Smooth muscle cell (in vitro differentiated cells): ENCODE results near the gene ANGEL1. TPM values are rescaled to one million over a fixed set of nuclear protein-coding genes. Genes with fewer than 3 reads are reported as not detected.

Source experiments
- DNase-seq: peaks from one replicate; lab custom pipeline; 2025; ENCODE audit not compliant: unreplicated experiment; lab: John Stamatoyannopoulos, UW
- H2AFZ ChIP-seq: fragments of 200-600 bp; sonication (generic); 2 replicates; pipeline ENCODE4 v1.6.0; 2016; ENCODE audit warnings: antibody characterized with exemption, low read depth, mild to moderate bottlenecking
- H3F3A ChIP-seq: fragments of 200-600 bp; sonication (generic); 2 replicates; pipeline ENCODE4 v1.6.0; 2017; ENCODE audit warnings: antibody characterized with exemption, low read depth
- H3K27ac ChIP-seq: fragments of 200-600 bp; sonication (generic); 2 replicates; pipeline ENCODE4 v1.5.1; 2016; ENCODE audit warnings: low read depth, mild to moderate bottlenecking
- H3K27me3 ChIP-seq: fragments of 200-600 bp; sonication (generic); 2 replicates; pipeline ENCODE4 v1.6.1; 2016; ENCODE audit warnings: low read depth, mild to moderate bottlenecking
- H3K36me3 ChIP-seq: fragments of 200-600 bp; sonication (generic); 2 replicates; pipeline ENCODE4 v1.5.1; 2016; ENCODE audit warnings: low read depth
- H3K4me1 ChIP-seq: fragments of 200-600 bp; sonication (generic); 2 replicates; pipeline ENCODE4 v1.5.1; 2016; ENCODE audit warnings: low read depth
- H3K4me2 ChIP-seq: fragments of 200-600 bp; sonication (generic); 2 replicates; pipeline ENCODE4 v1.6.0; 2016; ENCODE audit warnings: mild to moderate bottlenecking
- H3K4me3 ChIP-seq: fragments of 200-600 bp; sonication (generic); 2 replicates; pipeline ENCODE4 v1.5.1; 2016; ENCODE audit warnings: mild to moderate bottlenecking
- H3K79me2 ChIP-seq: fragments of 200-600 bp; sonication (generic); 2 replicates; pipeline ENCODE4 v1.6.0; 2016; ENCODE audit warnings: low read depth, mild to moderate bottlenecking
- H3K9ac ChIP-seq: fragments of 200-600 bp; sonication (generic); 2 replicates; pipeline ENCODE4 v1.6.0; 2016; ENCODE audit warnings: low read depth
- H3K9me3 ChIP-seq: fragments of 200-600 bp; sonication (generic); replicated peaks from 2 replicates; pipeline ENCODE4 v1.5.1; 2016; ENCODE audit warnings: low read depth
- H4K20me1 ChIP-seq: fragments of 200-600 bp; sonication (generic); 2 replicates; pipeline ENCODE4 v1.6.0; 2016; ENCODE audit warnings: low read depth
- WGBS: methylation state at CpG from one replicate; pipeline ENCODE4 v1.1.7; 2016; ENCODE audit warnings: low lambda C conversion rate; 5-methylcytosine and 5-hydroxymethylcytosine counted together
- polyA plus RNA-seq: library from polyadenylated mRNA; unstranded; fragments of >200 nt; fragmentation: Nextera tagmentation; extraction: Ambion mirVana; gene quantifications from 2 replicates; pipeline ENCODE4 v1.2.1, GENCODE V29; 2016
- total RNA-seq: library from RNA; depleted of rRNA; stranded (reverse); fragments of >200 nt; gene quantifications from 2 replicates; pipeline ENCODE4 v1.2.3, GENCODE V29; 2014
- TF ChIP-seq, protein P1 (sequence below): fragments of 200-600 bp; sonication (generic); IDR thresholded peaks from 2 replicates; pipeline ENCODE4 v1.5.1; 2017; ENCODE audit warnings: borderline replicate concordance, mild to moderate bottlenecking, antibody characterized with exemption; ENCODE audit not compliant: insufficient read depth, poor library complexity, severe bottlenecking

ANGEL1 gene
- total and polyA plus RNA-seq, 2 experiments from 2014 or later = 8.4 to 20.4 TPM

DNA sequence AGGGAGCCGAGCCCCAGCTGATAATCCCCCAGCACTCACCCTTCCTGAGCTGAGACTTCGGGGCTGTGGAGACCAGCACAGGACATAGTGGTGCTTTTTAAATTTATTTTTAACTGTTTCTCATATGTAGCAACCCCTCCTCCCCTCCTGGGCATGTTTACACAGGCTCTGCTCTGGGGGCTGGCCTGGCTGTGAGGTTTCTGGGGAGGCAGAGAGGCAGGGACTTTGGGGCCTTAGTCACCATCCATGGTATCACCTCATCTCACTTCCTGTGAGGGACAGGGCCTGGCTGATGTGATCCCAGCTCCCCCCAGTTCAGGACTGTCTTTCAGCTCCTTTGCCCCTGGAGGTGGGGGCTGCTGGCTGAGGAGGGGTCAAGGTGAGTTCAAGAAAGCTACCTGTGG, 31.0 kb downstream of the ANGEL1 start:
- 57% methylated on average over 2 of the region's 2 CpGs for WGBS

DNA sequence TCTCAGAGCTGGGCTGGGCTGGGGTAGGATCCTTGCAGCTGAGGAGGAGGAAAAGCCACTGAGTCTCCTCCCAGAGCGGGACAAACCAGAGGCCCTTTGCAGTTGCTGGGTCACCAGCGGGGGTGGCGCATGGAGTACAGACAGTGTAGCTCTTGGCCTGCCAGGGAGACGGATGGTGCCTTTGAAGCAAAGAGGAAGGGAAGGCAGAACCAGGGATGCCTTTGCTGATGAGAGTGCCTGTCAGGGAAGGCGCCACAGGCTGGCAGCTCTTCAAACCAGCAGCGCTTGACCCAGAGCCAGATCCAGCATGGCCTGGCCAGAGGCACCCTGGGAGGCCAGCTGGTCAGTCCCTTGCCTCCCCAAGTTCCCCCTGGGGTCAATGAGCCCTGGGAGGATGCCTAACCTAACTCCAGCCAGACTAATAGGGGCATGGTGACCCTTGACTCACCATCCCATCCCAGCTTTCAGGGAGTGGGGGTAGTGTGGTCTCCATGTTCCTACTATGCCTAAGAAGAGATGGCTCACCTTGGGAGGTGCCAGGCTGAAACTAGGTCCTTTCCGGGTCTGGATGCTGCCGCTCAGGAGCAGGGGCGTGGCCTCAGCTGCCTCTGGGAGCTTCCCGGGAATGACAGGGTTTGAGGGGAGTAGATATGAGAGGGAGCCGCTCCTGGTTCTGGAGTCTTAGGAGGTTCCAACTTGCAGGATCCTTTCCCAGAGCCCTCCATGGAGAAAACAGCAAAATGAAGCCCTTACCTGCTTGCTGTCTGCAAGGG, 31.6 kb downstream of the ANGEL1 start:
- H3K36me3 ChIP-seq = no peaks in the 10 kb centered on the region
- 67% methylated on average over 11 of the region's 11 CpGs for WGBS
- no peaks in the 10 kb centered on the region for H3K79me2 ChIP-seq
- H3K27me3 ChIP-seq = no peaks in the 10 kb centered on the region
- H3F3A ChIP-seq = peaks cover 21% of the 10 kb centered on the region
- no peak overlapping the region for H2AFZ ChIP-seq
- TF ChIP-seq, protein P1, sequence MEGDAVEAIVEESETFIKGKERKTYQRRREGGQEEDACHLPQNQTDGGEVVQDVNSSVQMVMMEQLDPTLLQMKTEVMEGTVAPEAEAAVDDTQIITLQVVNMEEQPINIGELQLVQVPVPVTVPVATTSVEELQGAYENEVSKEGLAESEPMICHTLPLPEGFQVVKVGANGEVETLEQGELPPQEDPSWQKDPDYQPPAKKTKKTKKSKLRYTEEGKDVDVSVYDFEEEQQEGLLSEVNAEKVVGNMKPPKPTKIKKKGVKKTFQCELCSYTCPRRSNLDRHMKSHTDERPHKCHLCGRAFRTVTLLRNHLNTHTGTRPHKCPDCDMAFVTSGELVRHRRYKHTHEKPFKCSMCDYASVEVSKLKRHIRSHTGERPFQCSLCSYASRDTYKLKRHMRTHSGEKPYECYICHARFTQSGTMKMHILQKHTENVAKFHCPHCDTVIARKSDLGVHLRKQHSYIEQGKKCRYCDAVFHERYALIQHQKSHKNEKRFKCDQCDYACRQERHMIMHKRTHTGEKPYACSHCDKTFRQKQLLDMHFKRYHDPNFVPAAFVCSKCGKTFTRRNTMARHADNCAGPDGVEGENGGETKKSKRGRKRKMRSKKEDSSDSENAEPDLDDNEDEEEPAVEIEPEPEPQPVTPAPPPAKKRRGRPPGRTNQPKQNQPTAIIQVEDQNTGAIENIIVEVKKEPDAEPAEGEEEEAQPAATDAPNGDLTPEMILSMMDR = no peak
- H3K4me3 ChIP-seq = no peak overlapping the region
- no peaks in the 10 kb centered on the region for H3K9me3 ChIP-seq
- H3K27ac ChIP-seq = peak overlapping the region; percentile 54
- DNase-seq = no peak
- no peak overlapping the region for H3K9ac ChIP-seq
- H3K4me2 ChIP-seq = peak overlapping the region; percentile 45
- no peaks in the 10 kb centered on the region for H4K20me1 ChIP-seq
- H3K4me1 ChIP-seq = no peaks in the 10 kb centered on the region

More for the DNA sequence above, 31.0 kb downstream of the ANGEL1 start:
- H4K20me1 ChIP-seq = no peaks in the 10 kb centered on the region
- peak overlapping the region; percentile 2 for H3K9ac ChIP-seq
- DNase-seq = no peak
- TF ChIP-seq, protein P1 = no peak
- no peaks in the 10 kb centered on the region for H3K4me1 ChIP-seq
- H2AFZ ChIP-seq = no peak overlapping the region
- H3K4me2 ChIP-seq = peak overlapping the region; percentile 45
- H3F3A ChIP-seq = peaks cover 21% of the 10 kb centered on the region
- no peaks in the 10 kb centered on the region for H3K79me2 ChIP-seq
- H3K27ac ChIP-seq = peak overlapping the region; percentile 54
- no peaks in the 10 kb centered on the region for H3K27me3 ChIP-seq
- H3K36me3 ChIP-seq = no peaks in the 10 kb centered on the region
- no peaks in the 10 kb centered on the region for H3K9me3 ChIP-seq
- no peak overlapping the region for H3K4me3 ChIP-seq

DNA sequence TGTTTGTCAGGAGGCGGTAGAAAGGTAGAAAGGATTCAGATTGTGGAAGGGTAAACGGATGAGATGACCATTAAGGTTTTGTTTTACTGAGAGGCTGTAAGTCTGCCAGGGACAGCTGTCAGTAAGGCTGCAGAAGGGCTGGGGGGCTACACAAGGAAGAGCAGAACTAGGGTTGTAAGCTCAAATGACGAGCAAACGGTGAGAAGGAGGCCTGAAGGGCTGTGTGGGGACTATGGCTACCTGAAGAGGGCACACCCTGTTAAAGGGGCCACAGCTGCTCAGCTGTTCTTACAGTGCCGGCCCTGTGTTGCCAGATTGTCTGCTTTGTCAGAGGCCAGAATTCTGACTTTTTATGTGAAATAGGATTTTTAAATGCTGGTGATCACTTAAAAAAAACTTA, 32.3 kb downstream of the ANGEL1 start:
- Histone ChIP-seq H4K20me1 (no peaks in the 10 kb centered on the region), H3K79me2 (no peaks in the 10 kb centered on the region), H3K36me3 (no peaks in the 10 kb centered on the region), H2AFZ (no peak overlapping the region), H3K4me3 (no peak overlapping the region), H3K27me3 (no peaks in the 10 kb centered on the region), H3K27ac (peak overlapping the region; percentile 54), H3K4me2 (peak overlapping the region; percentile 45), H3K4me1 (no peaks in the 10 kb centered on the region), H3F3A (peaks cover 21% of the 10 kb centered on the region), H3K9me3 (no peaks in the 10 kb centered on the region), H3K9ac (no peak overlapping the region)
- TF ChIP-seq, protein P1 = no peak
- 64% methylated on average over 5 of the region's 5 CpGs for WGBS
- DNase-seq = no peak

DNA sequence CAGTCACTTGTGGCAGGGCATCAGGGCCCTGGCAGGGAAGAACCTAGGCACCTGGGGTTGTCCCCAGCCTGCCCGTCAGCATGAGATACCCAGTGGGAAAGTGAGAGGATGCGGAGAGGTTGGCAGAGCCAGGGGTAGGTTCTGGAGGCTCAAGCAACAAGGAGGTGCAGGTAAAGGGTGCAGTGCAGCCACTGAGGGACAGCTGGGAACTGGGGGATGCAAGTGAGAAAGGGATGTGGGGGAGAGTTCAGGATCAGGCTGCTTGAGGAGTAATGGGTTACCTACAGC, 32.7 kb downstream of the ANGEL1 start:
- Histone ChIP-seq H3K9me3 (no peaks in the 10 kb centered on the region), H4K20me1 (no peaks in the 10 kb centered on the region), H3K27me3 (no peaks in the 10 kb centered on the region), H3K36me3 (no peaks in the 10 kb centered on the region), H3K79me2 (no peaks in the 10 kb centered on the region), H3K27ac (peak overlapping the region; percentile 4), H3K9ac (no peak overlapping the region), H3K4me3 (no peak overlapping the region), H2AFZ (no peak overlapping the region), H3K4me1 (no peaks in the 10 kb centered on the region), H3K4me2 (no peak overlapping the region), H3F3A (peaks cover 21% of the 10 kb centered on the region)
- 98% methylated on average over 2 of the region's 2 CpGs for WGBS
- TF ChIP-seq, protein P1 = no peak
- DNase-seq = no peak
